ENCODE data around the gene RBM26. TPM values are rescaled to one million over a fixed set of nuclear protein-coding genes. Genes with fewer than 3 reads are reported as not detected.

RBM26 gene
- total and polyA plus RNA-seq, 2 experiments from 2014 or later: 46.0 to 69.3 TPM

DNA sequence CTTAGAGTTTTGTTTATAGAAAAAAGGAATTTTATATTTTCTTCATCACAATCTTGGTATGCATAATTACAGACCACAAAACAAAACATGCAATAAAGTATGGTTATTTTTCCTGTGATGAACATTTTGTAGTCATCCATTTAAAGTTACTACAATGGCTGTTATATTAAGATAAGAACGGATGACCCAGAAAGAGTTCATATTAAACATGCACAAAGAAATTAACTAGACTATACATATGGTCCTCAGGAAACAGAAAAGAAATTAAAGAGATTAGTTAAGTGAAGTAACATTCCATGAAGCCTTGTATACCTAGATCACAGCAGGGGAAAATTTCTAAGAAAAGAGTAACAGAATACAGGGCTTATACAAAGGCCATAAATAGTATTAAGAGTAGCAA, 36.8 kb downstream of the RBM26 start:
- Mint-ChIP-seq H3K4me3 (no peak overlapping the region), H3K36me3 (ENCODE audit: low read depth) (peaks cover 69% of the 10 kb centered on the region), H3K27me3 (ENCODE audit: insufficient read depth, low read depth, poor library complexity) (peaks cover 4% of the 10 kb centered on the region), H3K4me1 (no peaks in the 10 kb centered on the region), H3K27ac (no peak overlapping the region), H3K9me3 (no peaks in the 10 kb centered on the region)
- no peak overlapping the region for H3K4me2 ChIP-seq
- DNase-seq (ENCODE audit: low spot score) (no peak), ATAC-seq (no peak)
- no peak overlapping the region for H2AFZ ChIP-seq
- peaks cover 40% of the 10 kb centered on the region for H3K36me3 ChIP-seq (ENCODE audit: insufficient read depth)
- 0 out of 2 replicates have a peak, but pooled peaks cover 12% of the 10 kb centered on the region for H3K79me2 ChIP-seq (replicated peaks; ENCODE audit: insufficient read depth)
- no peak overlapping the region for H3K27ac ChIP-seq (ENCODE audit: low read depth)
- TF ChIP-seq JUNB (IDR thresholded peaks at IDR 0.05; ENCODE audit: unreplicated experiment) (no peak), ZNF114 (CRISPR knock-in tag; IDR thresholded peaks at IDR 0.05) (no peak), ZNF331 (CRISPR knock-in tag; IDR thresholded peaks at IDR 0.05; ENCODE audit: low read depth) (no peak), EZH2 (IDR thresholded peaks at IDR 0.05; ENCODE audit: low read depth, unreplicated experiment) (no peak), POLR2AphosphoS5 (IDR thresholded peaks at IDR 0.05; ENCODE audit: low read depth) (no peak), NANOG (IDR thresholded peaks at IDR 0.05; ENCODE audit: borderline replicate concordance) (no peak)
- TF ChIP-seq, protein P1, sequence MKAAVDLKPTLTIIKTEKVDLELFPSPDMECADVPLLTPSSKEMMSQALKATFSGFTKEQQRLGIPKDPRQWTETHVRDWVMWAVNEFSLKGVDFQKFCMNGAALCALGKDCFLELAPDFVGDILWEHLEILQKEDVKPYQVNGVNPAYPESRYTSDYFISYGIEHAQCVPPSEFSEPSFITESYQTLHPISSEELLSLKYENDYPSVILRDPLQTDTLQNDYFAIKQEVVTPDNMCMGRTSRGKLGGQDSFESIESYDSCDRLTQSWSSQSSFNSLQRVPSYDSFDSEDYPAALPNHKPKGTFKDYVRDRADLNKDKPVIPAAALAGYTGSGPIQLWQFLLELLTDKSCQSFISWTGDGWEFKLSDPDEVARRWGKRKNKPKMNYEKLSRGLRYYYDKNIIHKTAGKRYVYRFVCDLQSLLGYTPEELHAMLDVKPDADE (IDR thresholded peaks at IDR 0.05): no peak
- H3K27me3 ChIP-seq (ENCODE audit: insufficient read depth): no peaks in the 10 kb centered on the region
- peaks cover 10% of the 10 kb centered on the region for H4K20me1 ChIP-seq (replicated peaks; ENCODE audit: insufficient read depth)
- H3F3A ChIP-seq (replicated peaks; ENCODE audit: low read depth): peaks cover 5% of the 10 kb centered on the region
- no peak overlapping the region for H3K4me3 ChIP-seq
- no peaks in the 10 kb centered on the region for H3K9me2 ChIP-seq (ENCODE audit: insufficient read depth)
- no peaks in the 10 kb centered on the region for H3K4me1 ChIP-seq (ENCODE audit: insufficient read depth)

GRCh38 chr13:79365981-79366380, 40.1 kb downstream of the RBM26 start:
- no peak overlapping the region for H3K4me2 ChIP-seq
- H3K4me1 Mint-ChIP-seq: peaks cover 2% of the 10 kb centered on the region; the same call in 2 of the 3 replicates
- H3K27ac Mint-ChIP-seq: no peak overlapping the region
- H2AFZ ChIP-seq: no peak overlapping the region
- H3K36me3 ChIP-seq (ENCODE audit: insufficient read depth): peaks cover 32% of the 10 kb centered on the region
- no peaks in the 10 kb centered on the region for H3K9me2 ChIP-seq (ENCODE audit: insufficient read depth)
- H3F3A ChIP-seq (replicated peaks; ENCODE audit: low read depth): no peaks in the 10 kb centered on the region
- DNase-seq (ENCODE audit: low spot score) (no peak), ATAC-seq (no peak)
- no peaks in the 10 kb centered on the region for H3K4me1 ChIP-seq (ENCODE audit: insufficient read depth)
- peaks cover 4% of the 10 kb centered on the region; the same call in 1 of the 2 replicates for H4K20me1 ChIP-seq (replicated peaks; ENCODE audit: insufficient read depth)
- TF ChIP-seq ZNF462 (CRISPR knock-in tag; IDR thresholded peaks at IDR 0.05): no peak
- TF ChIP-seq REST (IDR thresholded peaks at IDR 0.05; ENCODE audit: unreplicated experiment): no peak
- TF ChIP-seq EZH2 (IDR thresholded peaks at IDR 0.05; ENCODE audit: low read depth, unreplicated experiment): no peak
- TF ChIP-seq, protein P1 (IDR thresholded peaks at IDR 0.05): no peak
- no peak overlapping the region for H3K4me3 Mint-ChIP-seq
- no peak overlapping the region for H3K4me3 ChIP-seq
- H3K27ac ChIP-seq (ENCODE audit: low read depth): no peak overlapping the region
- H3K27me3 ChIP-seq (ENCODE audit: insufficient read depth): no peaks in the 10 kb centered on the region
- H3K27me3 Mint-ChIP-seq (ENCODE audit: insufficient read depth, low read depth, poor library complexity): peaks cover 4% of the 10 kb centered on the region
- H3K79me2 ChIP-seq (replicated peaks; ENCODE audit: insufficient read depth): 0 out of 2 replicates have a peak, but pooled peaks cover 8% of the 10 kb centered on the region
- no peaks in the 10 kb centered on the region for H3K9me3 Mint-ChIP-seq
- H3K36me3 Mint-ChIP-seq (ENCODE audit: low read depth): peaks cover 75% of the 10 kb centered on the region

Measured in GM23338 (cell line).